HepG2 (cell line): ENCODE data around the gene PEAK1. TPM values are rescaled to one million over a fixed set of nuclear protein-coding genes. Genes with fewer than 3 reads are reported as not detected.
"Not testable (repeated sequence)": the region's sequence is repeated elsewhere in the genome, so short reads cannot be mapped to it uniquely, and the experiment has no call there.

Experiments
- ATAC-seq: fragments of 200-7000 bp; cut with Tn5 transposase; 3 replicates; pipeline ENCODE4 v1.9.1; 2020; ENCODE audit warnings: mild to moderate bottlenecking, moderate library complexity
- BruUV-seq: library from RNA; stranded (reverse); fragments of 400-500 nt; replicated peaks from 2 replicates; lab custom pipeline; 2021; lab: Mats Ljungman, UMichigan
- CTCF ChIA-PET: fragments of 300-600 bp; formaldehyde crosslinking; extraction: SDS; loops from one replicate; lab custom pipeline; 2021; ENCODE audit warnings: low total read pairs, inconsistent platforms, low intra/inter-chr PET ratio; lab: Yijun Ruan, JAX
- POLR2A ChIA-PET: fragments of 350-600 bp; sonication (Branson Sonifier 250); formaldehyde crosslinking; loops from one replicate; lab custom pipeline; 2020; ENCODE audit warnings: antibody characterized with exemption, inconsistent platforms; lab: Yijun Ruan, JAX
- DNase-seq: peaks from one replicate; pipeline ENCODE4 v3.0.0-alpha.2; 2015; ENCODE audit warnings: low spot score
- FAIRE-seq: peaks from 3 replicates; lab custom pipeline; 2011; peaks lifted over from hg19 to GRCh38; lab: Jason Lieb, UNC
- H2AFZ ChIP-seq: one replicate; pipeline ENCODE4 v1.6.1; 2011; ENCODE audit warnings: low read length, inconsistent platforms
- H3K27ac ChIP-seq: fragments of 300-600 bp; 3 replicates; pipeline ENCODE4 v1.8.0; 2011; ENCODE audit warnings: mixed run types, mild to moderate bottlenecking, mixed read lengths, low read length, inconsistent platforms; ENCODE audit not compliant: insufficient read depth; ENCODE audit errors: extremely low read length
- H3K27me3 ChIP-seq, 2 experiments: fragments of 200-600 bp in 1 of 2; 2 replicates in 1 of 2; 3 replicates in 1 of 2; pipeline versions ENCODE4 v1.6.0 to v1.8.0; 2011; ENCODE audit warnings: low read length in 2 of 2, mild to moderate bottlenecking in 2 of 2, moderate library complexity in 2 of 2, inconsistent platforms in 1 of 2; ENCODE audit not compliant: insufficient read depth in 2 of 2, control insufficient read depth in 1 of 2
- H3K36me3 ChIP-seq, 2 experiments: fragments of 200-600 bp in 1 of 2; replicated peaks in 1 of 2; 2 replicates in 1 of 2; 3 replicates in 1 of 2; pipeline versions ENCODE4 v1.5.1 to v1.8.0; 2011; ENCODE audit warnings: low read length in 2 of 2, inconsistent platforms in 1 of 2; ENCODE audit not compliant: insufficient read depth in 2 of 2, control insufficient read depth in 1 of 2
- H3K4me1 ChIP-seq: 2 replicates; pipeline ENCODE4 v1.5.1; 2012; ENCODE audit warnings: low read length, inconsistent platforms; ENCODE audit not compliant: insufficient read depth
- H3K4me2 ChIP-seq: 2 replicates; pipeline ENCODE4 v1.6.0; 2011; ENCODE audit warnings: low read depth, low read length, inconsistent platforms
- H3K4me3 ChIP-seq, 3 experiments: fragments of 200-600 bp in 1 of 3; sonication (generic), shearing (Covaris generic) in 1 of 3; replicated peaks in 1 of 3; 2 replicates each; pipeline ENCODE4 v1.5.1; 2011 to 2016; ENCODE audit warnings: low read length in 3 of 3, inconsistent platforms in 2 of 3, low read depth in 2 of 3, mild to moderate bottlenecking in 2 of 3, control low read depth in 1 of 3, mixed read lengths in 1 of 3; ENCODE audit not compliant: insufficient read depth in 1 of 3
- H3K79me2 ChIP-seq: one replicate; pipeline ENCODE4 v1.6.1; 2011; ENCODE audit warnings: low read length, inconsistent platforms; ENCODE audit not compliant: insufficient read depth
- H3K9ac ChIP-seq: 2 replicates; pipeline ENCODE4 v1.6.0; 2011; ENCODE audit warnings: mild to moderate bottlenecking, low read depth, low read length, inconsistent platforms; ENCODE audit not compliant: insufficient read depth
- H3K9me3 ChIP-seq: 2 replicates; pipeline ENCODE4 v1.5.1; 2012; ENCODE audit warnings: mild to moderate bottlenecking, low read length
- H4K20me1 ChIP-seq: 2 replicates; pipeline ENCODE4 v1.6.0; 2011; ENCODE audit warnings: inconsistent platforms, mild to moderate bottlenecking, low read length, moderate library complexity; ENCODE audit not compliant: insufficient read depth
- ARNT2 ChIP-seq: sonication (generic); formaldehyde crosslinking; IDR thresholded peaks from 2 replicates; pipeline ENCODE4 v1.8.0; 2022; ENCODE audit warnings: mild to moderate bottlenecking, low read depth, missing genetic modification reagents, moderate library complexity
- IKZF4 ChIP-seq: sonication (generic); formaldehyde crosslinking; IDR thresholded peaks from 2 replicates; pipeline ENCODE4 v1.5.1; 2020; ENCODE audit warnings: borderline replicate concordance, mild to moderate bottlenecking, low read depth, missing genetic modification reagents; ENCODE audit errors: not compliant biosample characterization
- POLR2AphosphoS5 ChIP-seq: IDR thresholded peaks from 2 replicates; pipeline ENCODE4 v1.6.1; 2012; ENCODE audit warnings: low read depth, low read length
- ZNF296 ChIP-seq: sonication (generic); formaldehyde crosslinking; conservative IDR thresholded peaks from 2 replicates; pipeline ENCODE4 v1.5.0; 2020; ENCODE audit warnings: mild to moderate bottlenecking, missing genetic modification reagents
- WGBS: methylation state at CpG from one replicate; pipeline ENCODE4 v1.1.6; 2017; ENCODE audit warnings: low lambda C conversion rate; 5-methylcytosine and 5-hydroxymethylcytosine counted together
- in situ Hi-C: cut with HindIII; loops from 2 replicates; pipeline ENCODE4 v1.10.0; 2017; ENCODE audit warnings: low pct_unique_long_range_greater_than_20kb; ENCODE audit not compliant: extremely low pct_ligation_motif_present
- intact Hi-C: fragments of 100-400 bp; cut with micrococcal nuclease; formaldehyde crosslinking; loops from one replicate; pipeline ENCODE4 v1.10.0; 2022; ENCODE audit not compliant: unreplicated experiment
- polyA plus RNA-seq, 8 experiments: library from polyadenylated mRNA; depleted of rRNA in 3 of 8; stranded (reverse) in 7 of 8; unstranded in 1 of 8; fragments of >200 nt; fragmentation: Illumina TruSeq in 4 of 8; extraction: Trizol in 4 of 8; gene quantifications; 2 replicates each; pipeline versions ENCODE4 v1.2.1 to v1.2.3, GENCODE V29; 2011 to 2016; ENCODE audit warnings: low read depth in 4 of 8, missing spikeins in 1 of 8, mixed read lengths in 1 of 8; ENCODE audit not compliant: insufficient read depth in 1 of 8
- total RNA-seq, 5 experiments: library from RNA; depleted of rRNA; stranded (reverse); fragments of >200 nt; fragmentation: Illumina TruSeq; extraction: Trizol; gene quantifications; 2 replicates each; pipeline ENCODE4 v1.2.3, GENCODE V29; 2016; ENCODE audit warnings: low read depth in 1 of 5
- TF ChIP-seq, protein P1 (sequence below): sonication (generic); formaldehyde crosslinking; IDR thresholded peaks from 2 replicates; pipeline ENCODE4 v1.8.0; 2022; ENCODE audit warnings: mild to moderate bottlenecking, missing genetic modification reagents; ENCODE audit not compliant: insufficient replicate concordance
- TF ChIP-seq, protein P2 (sequence below): sonication (generic); IDR thresholded peaks from 2 replicates; pipeline ENCODE4 v1.6.1; 2016; ENCODE audit warnings: low read depth, borderline replicate concordance
- TF ChIP-seq, protein P3 (sequence below): sonication (generic); formaldehyde crosslinking; IDR thresholded peaks from 2 replicates; pipeline ENCODE4 v1.5.0; 2020; ENCODE audit warnings: missing genetic modification reagents
- TF ChIP-seq, protein P4 (sequence below): sonication (generic); formaldehyde crosslinking; IDR thresholded peaks from 2 replicates; pipeline ENCODE4 v1.9.0; 2021; ENCODE audit warnings: missing genetic modification reagents, borderline replicate concordance

Gene PEAK1
- total and polyA plus RNA-seq, 2 of the 13 experiments (the other 11 are each of a cell fraction or from before 2014, with no cell fraction given): 6.0 to 6.6 TPM

DNA sequence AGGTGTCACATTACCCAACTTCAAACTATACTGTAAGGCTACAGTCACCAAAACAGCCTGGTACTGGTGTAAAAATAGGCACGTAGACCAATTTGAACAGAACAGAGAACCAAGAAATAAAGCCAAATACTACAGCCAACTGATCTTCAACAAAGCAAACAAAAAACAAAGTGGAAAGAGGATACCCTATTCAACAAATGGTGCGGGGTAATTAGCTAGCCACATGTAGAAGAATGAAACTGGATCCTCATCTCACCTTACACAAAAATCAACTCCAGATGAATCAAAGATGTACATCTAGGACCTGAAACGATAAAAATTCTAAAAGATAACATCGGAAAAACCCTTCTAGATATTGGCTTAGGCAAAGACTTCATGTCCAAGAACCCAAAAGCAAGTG lies 13.1 kb downstream of the PEAK1 start:
- BruUV-seq: no TSS peak
- intact Hi-C loops: no loop called here
- Histone ChIP-seq H3K4me3 (no peak overlapping the region), H3K4me1 (peaks cover 22% of the 10 kb centered on the region), H4K20me1 (no peaks in the 10 kb centered on the region; the same call in 1 of the 2 replicates), H3K27ac (no peak overlapping the region)
- TF ChIP-seq POLR2AphosphoS5: no peak
- TF ChIP-seq, protein P1, sequence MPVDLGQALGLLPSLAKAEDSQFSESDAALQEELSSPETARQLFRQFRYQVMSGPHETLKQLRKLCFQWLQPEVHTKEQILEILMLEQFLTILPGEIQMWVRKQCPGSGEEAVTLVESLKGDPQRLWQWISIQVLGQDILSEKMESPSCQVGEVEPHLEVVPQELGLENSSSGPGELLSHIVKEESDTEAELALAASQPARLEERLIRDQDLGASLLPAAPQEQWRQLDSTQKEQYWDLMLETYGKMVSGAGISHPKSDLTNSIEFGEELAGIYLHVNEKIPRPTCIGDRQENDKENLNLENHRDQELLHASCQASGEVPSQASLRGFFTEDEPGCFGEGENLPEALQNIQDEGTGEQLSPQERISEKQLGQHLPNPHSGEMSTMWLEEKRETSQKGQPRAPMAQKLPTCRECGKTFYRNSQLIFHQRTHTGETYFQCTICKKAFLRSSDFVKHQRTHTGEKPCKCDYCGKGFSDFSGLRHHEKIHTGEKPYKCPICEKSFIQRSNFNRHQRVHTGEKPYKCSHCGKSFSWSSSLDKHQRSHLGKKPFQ (CRISPR knock-in tag): no peak
- TF ChIP-seq, protein P2, sequence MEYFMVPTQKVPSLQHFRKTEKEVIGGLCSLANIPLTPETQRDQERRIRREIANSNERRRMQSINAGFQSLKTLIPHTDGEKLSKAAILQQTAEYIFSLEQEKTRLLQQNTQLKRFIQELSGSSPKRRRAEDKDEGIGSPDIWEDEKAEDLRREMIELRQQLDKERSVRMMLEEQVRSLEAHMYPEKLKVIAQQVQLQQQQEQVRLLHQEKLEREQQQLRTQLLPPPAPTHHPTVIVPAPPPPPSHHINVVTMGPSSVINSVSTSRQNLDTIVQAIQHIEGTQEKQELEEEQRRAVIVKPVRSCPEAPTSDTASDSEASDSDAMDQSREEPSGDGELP: no peak
- TF ChIP-seq IKZF4 (CRISPR knock-in tag): no peak
- no peak for TF ChIP-seq ZNF296 (CRISPR knock-in tag)
- no peak for TF ChIP-seq ARNT2 (CRISPR knock-in tag)
- TF ChIP-seq, protein P3, sequence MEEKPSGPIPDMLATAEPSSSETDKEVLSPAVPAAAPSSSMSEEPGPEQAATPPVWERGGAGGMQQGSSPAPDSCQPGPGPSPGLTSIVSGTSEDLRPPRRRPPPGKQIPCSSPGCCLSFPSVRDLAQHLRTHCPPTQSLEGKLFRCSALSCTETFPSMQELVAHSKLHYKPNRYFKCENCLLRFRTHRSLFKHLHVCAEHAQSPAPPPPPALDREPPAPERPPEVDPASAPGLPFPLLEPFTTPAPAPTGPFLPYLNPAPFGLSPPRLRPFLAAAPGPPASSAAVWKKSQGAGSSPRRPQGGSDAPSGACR (CRISPR knock-in tag): no peak
- TF ChIP-seq, protein P4, sequence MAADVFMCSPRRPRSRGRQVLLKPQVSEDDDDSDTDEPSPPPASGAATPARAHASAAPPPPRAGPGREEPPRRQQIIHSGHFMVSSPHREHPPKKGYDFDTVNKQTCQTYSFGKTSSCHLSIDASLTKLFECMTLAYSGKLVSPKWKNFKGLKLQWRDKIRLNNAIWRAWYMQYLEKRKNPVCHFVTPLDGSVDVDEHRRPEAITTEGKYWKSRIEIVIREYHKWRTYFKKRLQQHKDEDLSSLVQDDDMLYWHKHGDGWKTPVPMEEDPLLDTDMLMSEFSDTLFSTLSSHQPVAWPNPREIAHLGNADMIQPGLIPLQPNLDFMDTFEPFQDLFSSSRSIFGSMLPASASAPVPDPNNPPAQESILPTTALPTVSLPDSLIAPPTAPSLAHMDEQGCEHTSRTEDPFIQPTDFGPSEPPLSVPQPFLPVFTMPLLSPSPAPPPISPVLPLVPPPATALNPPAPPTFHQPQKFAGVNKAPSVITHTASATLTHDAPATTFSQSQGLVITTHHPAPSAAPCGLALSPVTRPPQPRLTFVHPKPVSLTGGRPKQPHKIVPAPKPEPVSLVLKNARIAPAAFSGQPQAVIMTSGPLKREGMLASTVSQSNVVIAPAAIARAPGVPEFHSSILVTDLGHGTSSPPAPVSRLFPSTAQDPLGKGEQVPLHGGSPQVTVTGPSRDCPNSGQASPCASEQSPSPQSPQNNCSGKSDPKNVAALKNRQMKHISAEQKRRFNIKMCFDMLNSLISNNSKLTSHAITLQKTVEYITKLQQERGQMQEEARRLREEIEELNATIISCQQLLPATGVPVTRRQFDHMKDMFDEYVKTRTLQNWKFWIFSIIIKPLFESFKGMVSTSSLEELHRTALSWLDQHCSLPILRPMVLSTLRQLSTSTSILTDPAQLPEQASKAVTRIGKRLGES (CRISPR knock-in tag): no peak
- TF ChIP-seq, all 625 proteins: peak for 0
- Histone ChIP-seq H3K9ac (no peak overlapping the region), H3K4me2 (no peak overlapping the region), H2AFZ (no peak overlapping the region), H3K36me3 (no peaks in the 10 kb centered on the region), H3K79me2 (peaks cover 60% of the 10 kb centered on the region), H3K9me3 (no peaks in the 10 kb centered on the region), H3K27me3 (no peaks in the 10 kb centered on the region)
- POLR2A ChIA-PET: no interaction called here
- no peak for FAIRE-seq
- CTCF ChIA-PET: no interaction called here
- no peak for ATAC-seq
- 86% methylated on average over 4 of the region's 4 CpGs for whole genome bisulfite sequencing
- in situ Hi-C loops: no loop called here
- DNase-seq: no peak

DNA sequence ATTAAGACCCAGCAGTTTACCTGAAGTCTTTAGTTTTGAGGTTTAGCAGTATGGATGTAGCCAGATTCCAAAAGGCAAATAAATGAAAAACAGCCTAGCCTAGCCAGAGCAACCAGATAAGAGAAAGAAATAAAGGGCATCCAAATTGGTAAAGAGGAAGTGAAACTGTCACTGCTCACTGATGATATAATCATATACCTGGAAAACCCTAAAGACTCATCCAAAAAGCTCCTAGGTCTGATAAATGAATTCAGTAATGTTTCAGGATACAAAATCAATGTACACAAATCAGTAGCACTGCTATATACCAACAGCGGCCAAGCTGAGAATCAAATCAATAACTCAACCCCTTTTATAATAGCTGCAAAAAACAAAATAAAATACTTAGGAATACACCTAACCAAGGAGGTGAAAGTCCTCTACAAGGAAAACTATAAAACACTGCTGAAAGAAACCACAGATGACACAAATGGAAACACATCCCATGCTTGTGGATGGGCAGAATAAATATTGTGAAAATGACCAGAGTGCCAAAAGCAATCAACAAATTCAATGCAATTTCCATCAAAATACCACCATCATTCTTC lies 13.6 kb downstream of the PEAK1 start:
- CTCF ChIA-PET, FAIRE-seq, H3K27ac ChIP-seq, DNase-seq, H2AFZ ChIP-seq, H3K9me3 ChIP-seq, H3K4me2 ChIP-seq, BruUV-seq, H4K20me1 ChIP-seq, ATAC-seq, POLR2A ChIA-PET, intact Hi-C loops, in situ Hi-C loops, H3K4me3 ChIP-seq, H3K27me3 ChIP-seq, H3K36me3 ChIP-seq, H3K9ac ChIP-seq: not testable (repeated sequence)
- Histone ChIP-seq H3K79me2 (peaks cover 55% of the 10 kb centered on the region), H3K4me1 (peaks cover 16% of the 10 kb centered on the region)
- 96% methylated on average over 1 of the region's 1 CpG for WGBS
